ENCODE results near the gene SCN9A. TPM values are rescaled to one million over a fixed set of nuclear protein-coding genes. Genes with fewer than 3 reads are reported as not detected.

Gene SCN9A
- total RNA-seq (10 to 100 TPM; 11.8 to 46.4 TPM), polyA plus RNA-seq (1 to 10 TPM; 1.5 to 2.6 TPM)
- long read RNA-seq, donor 1, partial matches to known transcripts = 0 of 1 reads
- long read RNA-seq, donor 1, other reads (novel, unspliced or antisense) = 0 of 1 reads
- long read RNA-seq, donor 2, partial matches to known transcripts = 9 of 11 reads
- long read RNA-seq, donor 2, other reads (novel, unspliced or antisense) = 0 of 11 reads
- long read RNA-seq, donor 3, partial matches to known transcripts = 6 of 6 reads
- long read RNA-seq, donor 3, other reads (novel, unspliced or antisense) = 0 of 6 reads
- long read RNA-seq, donor 4 = 0 reads
- long read RNA-seq, donor 5, partial matches to known transcripts = 0 of 1 reads
- long read RNA-seq, donor 5, other reads (novel, unspliced or antisense) = 0 of 1 reads

- TF ChIP-seq, protein P1, sequence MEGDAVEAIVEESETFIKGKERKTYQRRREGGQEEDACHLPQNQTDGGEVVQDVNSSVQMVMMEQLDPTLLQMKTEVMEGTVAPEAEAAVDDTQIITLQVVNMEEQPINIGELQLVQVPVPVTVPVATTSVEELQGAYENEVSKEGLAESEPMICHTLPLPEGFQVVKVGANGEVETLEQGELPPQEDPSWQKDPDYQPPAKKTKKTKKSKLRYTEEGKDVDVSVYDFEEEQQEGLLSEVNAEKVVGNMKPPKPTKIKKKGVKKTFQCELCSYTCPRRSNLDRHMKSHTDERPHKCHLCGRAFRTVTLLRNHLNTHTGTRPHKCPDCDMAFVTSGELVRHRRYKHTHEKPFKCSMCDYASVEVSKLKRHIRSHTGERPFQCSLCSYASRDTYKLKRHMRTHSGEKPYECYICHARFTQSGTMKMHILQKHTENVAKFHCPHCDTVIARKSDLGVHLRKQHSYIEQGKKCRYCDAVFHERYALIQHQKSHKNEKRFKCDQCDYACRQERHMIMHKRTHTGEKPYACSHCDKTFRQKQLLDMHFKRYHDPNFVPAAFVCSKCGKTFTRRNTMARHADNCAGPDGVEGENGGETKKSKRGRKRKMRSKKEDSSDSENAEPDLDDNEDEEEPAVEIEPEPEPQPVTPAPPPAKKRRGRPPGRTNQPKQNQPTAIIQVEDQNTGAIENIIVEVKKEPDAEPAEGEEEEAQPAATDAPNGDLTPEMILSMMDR (IDR thresholded peaks at IDR 0.05; ENCODE audit: control extremely low read depth, extremely low read depth) = no peak
- no peaks in the 10 kb centered on the region for H3K36me3 ChIP-seq (ENCODE audit: control insufficient read depth in 4 of 4, insufficient read depth in 4 of 4, low read length in 4 of 4)
These were observed at the start of gene SCN9A for GRCh38 chr2:166375736-166376487. Gene SCN9A, minus strand, starts transcription at chr2:166375944. Its CDS starts 64,188 bp downstream, at chr2:166311756.

DNA sequence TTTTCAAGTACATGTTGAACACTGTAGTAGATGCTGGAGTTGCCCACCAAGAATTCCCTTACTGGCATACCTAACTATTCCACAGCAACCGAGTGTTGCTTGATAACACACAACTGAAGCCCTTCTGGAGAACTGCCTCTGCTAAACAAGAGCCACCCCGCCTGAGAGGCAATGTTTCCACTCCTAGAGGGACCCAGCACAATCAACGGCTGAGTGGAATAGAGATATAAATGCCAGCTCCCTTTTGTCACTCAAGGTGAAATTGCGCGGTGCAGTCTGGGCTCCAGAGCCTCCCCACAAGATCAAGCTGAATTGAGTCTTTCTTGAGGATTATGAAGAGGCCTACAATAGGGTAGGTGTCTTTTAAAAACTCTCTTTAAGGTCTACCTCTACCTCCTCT is 49.1 kb upstream of the SCN9A start:
- no peak overlapping the region for H3K4me3 ChIP-seq
- H3K4me1 ChIP-seq (ENCODE audit: control insufficient read depth in 5 of 5, insufficient read depth in 5 of 5, low read length in 5 of 5) = peaks cover 0 to 5% (median 0%) of the 10 kb centered on the region in 5 donors
- WGBS, 2 donors = 91 to 95% methylated on average over 5 of the region's 5 CpGs
- no peak overlapping the region for H3K9ac ChIP-seq (ENCODE audit: insufficient read depth in 1 of 2, low read length in 2 of 2)
- TF ChIP-seq, protein P1 (IDR thresholded peaks at IDR 0.05; ENCODE audit: control extremely low read depth, extremely low read depth) = no peak
- peaks cover 0 to 3% (median 0%) of the 10 kb centered on the region in 4 donors for H3K36me3 ChIP-seq (ENCODE audit: control insufficient read depth in 4 of 4, insufficient read depth in 4 of 4, low read length in 4 of 4)
- no peak for DNase-seq
- H3K27ac ChIP-seq (ENCODE audit: low read depth in 1 of 2, low read length in 1 of 2) = no peak overlapping the region
- no peak for ATAC-seq (ENCODE audit: insufficient read depth, low FRiP score)
- no peaks in the 10 kb centered on the region for H3K27me3 ChIP-seq (ENCODE audit: control insufficient read depth in 3 of 3, insufficient read depth in 3 of 3, low read length in 2 of 3)
- H3K9me3 ChIP-seq (ENCODE audit: control insufficient read depth in 4 of 4, insufficient read depth in 3 of 4, low read length in 3 of 4) = no peaks in the 10 kb centered on the region

More at GRCh38 chr2:166375736-166376487, at the start of gene SCN9A:
- H3K9me3 ChIP-seq (ENCODE audit: control insufficient read depth in 4 of 4, insufficient read depth in 3 of 4, low read length in 3 of 4) = no peaks in the 10 kb centered on the region
- peak; percentile 89 for ATAC-seq (ENCODE audit: insufficient read depth, low FRiP score)
- peaks cover 0 to 14% (median 0%) of the 10 kb centered on the region in 5 donors for H3K4me1 ChIP-seq (ENCODE audit: control insufficient read depth in 5 of 5, insufficient read depth in 5 of 5, low read length in 5 of 5)
- H3K4me3 ChIP-seq = peak within 1 kb of the TSS; percentile 64
- H3K27me3 ChIP-seq (ENCODE audit: control insufficient read depth in 3 of 3, insufficient read depth in 3 of 3, low read length in 2 of 3) = no peaks in the 10 kb centered on the region
- whole genome bisulfite sequencing, 2 donors = 1% methylated on average over 38 to 45 of the region's 45 CpGs
- H3K9ac ChIP-seq (ENCODE audit: insufficient read depth in 1 of 2, low read length in 2 of 2) = peak within 1 kb of the TSS; percentile 50
- H3K27ac ChIP-seq (ENCODE audit: low read depth in 1 of 2, low read length in 1 of 2) = peak within 1 kb of the TSS in 1 of 2 donors; percentile 85
- DNase-seq = peak; percentile 83 to 89 (median 88)

DNA sequence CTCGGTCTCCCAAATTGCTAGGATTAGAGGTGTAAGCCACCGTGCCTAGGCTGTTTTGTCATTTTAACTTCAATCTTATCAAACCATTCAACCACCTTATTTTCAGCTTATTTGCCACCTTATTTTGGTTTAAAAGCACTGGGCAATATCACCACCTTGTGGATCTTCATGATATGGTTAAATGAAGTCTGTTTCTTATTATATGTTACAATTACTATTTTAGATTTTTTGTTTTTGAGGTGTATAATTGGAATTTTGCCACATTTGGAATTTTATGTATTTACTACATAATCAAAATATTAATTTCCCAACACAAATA is 43.8 kb upstream of the SCN9A start:
- WGBS, 2 donors = 63 to 67% methylated on average over 2 of the region's 2 CpGs
- Histone ChIP-seq H3K4me1 (ENCODE audit: control insufficient read depth in 5 of 5, insufficient read depth in 5 of 5, low read length in 5 of 5) (peaks cover 0 to 5% (median 0%) of the 10 kb centered on the region in 5 donors), H3K27me3 (ENCODE audit: control insufficient read depth in 3 of 3, insufficient read depth in 3 of 3, low read length in 2 of 3) (no peaks in the 10 kb centered on the region), H3K27ac (ENCODE audit: low read depth in 1 of 2, low read length in 1 of 2) (no peak overlapping the region), H3K9me3 (ENCODE audit: control insufficient read depth in 4 of 4, insufficient read depth in 3 of 4, low read length in 3 of 4) (no peaks in the 10 kb centered on the region), H3K9ac (ENCODE audit: insufficient read depth in 1 of 2, low read length in 2 of 2) (no peak overlapping the region), H3K36me3 (ENCODE audit: control insufficient read depth in 4 of 4, insufficient read depth in 4 of 4, low read length in 4 of 4) (peaks cover 0 to 9% (median 0%) of the 10 kb centered on the region in 4 donors), H3K4me3 (no peak overlapping the region)
- TF ChIP-seq, protein P1 (IDR thresholded peaks at IDR 0.05; ENCODE audit: control extremely low read depth, extremely low read depth) = no peak
- DNase-seq (peak in 2 of 3 donors; percentile 42 to 55), ATAC-seq (ENCODE audit: insufficient read depth, low FRiP score) (no peak)

Measured in lung (tissue), 16 donors.